GM12892 (cell line): ENCODE measurements around the gene TMEM87A.

Experiments
- POLR2A ChIP-seq: IDR thresholded peaks from 2 replicates; pipeline ENCODE4 v1.6.1; 2011; ENCODE audit warnings: low read depth, low read length, control low read depth
- POLR2AphosphoS5 ChIP-seq: IDR thresholded peaks from 2 replicates; pipeline ENCODE4 v1.6.1; 2011; ENCODE audit warnings: low read depth, low read length, control low read depth
- TAF1 ChIP-seq: IDR thresholded peaks from 2 replicates; pipeline ENCODE4 v1.6.1; 2011; ENCODE audit warnings: low read depth, mild to moderate bottlenecking, control low read depth, low read length, borderline replicate concordance

DNA sequence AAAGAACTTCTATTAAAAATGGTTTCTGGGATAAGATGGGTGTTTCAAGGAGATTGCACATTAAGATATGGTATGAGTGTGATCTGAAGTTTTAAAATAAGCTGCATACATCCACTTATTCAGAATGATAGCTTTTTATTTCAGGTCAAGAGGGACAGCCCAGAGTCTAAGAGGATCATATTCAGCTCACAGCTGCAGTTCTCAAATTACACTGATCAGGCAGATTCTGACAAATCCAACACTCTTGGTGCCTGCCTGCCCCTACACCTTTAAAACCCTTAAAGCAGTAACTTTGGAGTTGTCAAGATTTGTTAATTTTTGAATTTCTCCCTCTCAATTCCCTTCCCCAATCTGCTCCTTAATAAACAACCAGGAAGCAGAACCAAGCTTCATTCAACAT, 9.1 kb upstream of the TMEM87A start:
- TF ChIP-seq POLR2AphosphoS5, result no peak
- TF ChIP-seq POLR2A, result no peak
- TF ChIP-seq TAF1, result no peak
